ENCODE results near the gene PLEKHA8.
"Not testable (repeated sequence)": the region's sequence is repeated elsewhere in the genome, so short reads cannot be mapped to it uniquely, and the experiment has no call there.

PLEKHA8 gene

DNA sequence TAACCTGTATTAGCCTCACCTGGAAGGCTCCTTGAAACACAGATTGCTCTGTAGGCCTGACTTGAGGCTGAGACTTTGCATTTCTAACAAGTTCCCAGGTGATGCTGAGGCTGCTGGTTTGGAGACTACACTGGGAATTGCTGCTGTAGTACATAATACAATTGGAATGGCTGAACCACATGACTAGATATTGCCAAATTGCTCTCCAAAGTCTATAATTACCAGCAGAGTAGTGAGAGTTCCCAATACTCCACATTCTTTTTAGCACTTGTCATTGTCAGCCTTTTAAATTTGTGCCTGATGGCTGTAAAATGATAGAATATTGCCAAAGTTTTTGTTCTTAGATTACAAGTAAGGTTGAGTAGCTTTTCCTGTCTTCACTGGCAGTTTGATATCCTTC is 39.9 kb downstream of the PLEKHA8 start:
- DNase-seq, result peak; percentile 32

GRCh38 chr7:30069096-30069867 is 41.1 kb downstream of the PLEKHA8 start:
- peak; percentile 21 for DNase-seq

- DNase-seq, result peak; percentile 50
Observed at GRCh38 chr7:30070052-30070451, 41.8 kb downstream of the PLEKHA8 start.

DNA sequence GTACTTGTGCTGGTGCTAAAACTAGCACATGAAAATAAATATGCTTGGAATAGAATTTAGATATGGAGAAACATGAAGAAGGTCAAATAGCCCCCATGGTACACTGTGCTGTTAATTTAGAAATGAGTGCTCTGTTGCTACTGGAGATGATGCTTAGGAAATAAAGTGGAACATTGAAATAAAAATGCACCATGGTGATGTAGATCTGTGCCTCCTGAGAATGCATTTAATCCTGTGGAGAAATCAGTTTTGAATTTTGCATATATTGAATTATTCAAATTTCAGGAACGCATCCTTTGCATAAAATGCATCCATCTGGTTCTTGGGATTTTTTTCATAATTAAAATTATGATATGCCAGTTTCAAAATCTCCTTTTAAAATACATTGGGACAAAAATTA is 44.5 kb downstream of the PLEKHA8 start:
- DNase-seq, result no peak

DNA sequence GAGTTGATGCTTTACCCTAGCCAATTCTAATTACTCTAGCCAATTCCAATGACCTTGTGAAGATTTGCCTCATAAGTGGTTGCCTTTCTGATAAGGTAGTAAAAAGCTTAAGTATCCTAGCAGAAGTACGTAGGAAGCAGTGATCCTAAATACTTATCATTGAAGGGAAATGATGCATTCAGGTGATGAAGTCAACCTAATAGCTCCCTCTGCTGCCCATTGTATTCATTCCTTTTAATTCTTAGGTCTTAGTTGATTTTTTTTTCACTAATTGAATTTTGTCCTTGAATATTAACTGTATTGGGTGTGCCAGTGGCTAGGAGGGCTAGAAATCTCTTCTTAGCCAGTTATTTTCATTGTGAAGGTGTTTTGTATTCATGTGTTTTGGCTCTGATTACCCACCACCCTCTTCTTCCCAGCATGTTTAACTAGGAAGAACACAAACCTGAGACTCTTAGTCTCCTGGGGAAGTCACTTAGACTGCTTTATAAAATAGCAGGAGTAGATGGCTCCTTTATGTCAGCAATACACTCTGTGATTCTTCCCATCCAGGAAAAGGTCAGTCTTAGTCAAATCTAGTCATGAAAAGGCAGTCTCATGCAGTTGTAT is 46.3 kb downstream of the PLEKHA8 start:
- DNase-seq, result peak; percentile 79

DNA sequence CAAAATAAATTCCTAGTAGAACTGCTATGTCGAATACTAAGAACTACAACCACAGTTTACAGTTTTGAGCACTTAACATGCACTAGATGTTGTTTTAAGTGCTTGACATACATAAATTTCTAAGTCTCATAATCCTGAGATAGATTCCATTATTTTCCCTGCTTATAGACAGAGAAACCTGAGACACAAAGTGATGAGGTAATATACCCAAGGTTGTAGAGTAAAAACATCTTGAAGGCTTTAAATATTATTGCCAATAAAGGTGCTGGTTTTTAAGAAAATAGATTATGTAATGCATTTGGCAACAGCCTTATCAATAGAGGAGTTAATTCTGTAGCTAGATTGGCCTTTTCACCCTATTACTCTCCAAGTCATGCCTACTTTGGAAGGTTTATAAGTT is 48.2 kb downstream of the PLEKHA8 start:
- DNase-seq, result no peak

DNA sequence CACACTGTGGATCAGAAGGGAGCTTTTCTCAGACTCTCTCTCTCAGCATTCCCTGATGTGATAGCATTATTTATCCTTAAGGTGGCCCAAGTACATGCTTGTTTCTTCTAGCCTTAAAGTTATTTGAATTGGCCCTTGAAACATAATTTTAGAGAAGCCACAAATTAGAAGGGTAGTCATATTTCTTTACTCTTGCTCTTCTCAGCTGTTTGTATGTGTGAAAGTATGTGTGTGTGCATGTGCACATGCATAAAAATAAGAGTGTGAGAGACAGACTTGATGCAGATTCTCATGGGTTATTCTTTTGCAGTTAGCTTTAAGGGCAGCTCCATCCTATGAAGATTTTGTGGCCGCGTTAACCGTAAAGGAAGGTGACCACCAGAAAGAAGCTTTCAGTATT is 50.1 kb downstream of the PLEKHA8 start:
- DNase-seq, result no peak

DNA sequence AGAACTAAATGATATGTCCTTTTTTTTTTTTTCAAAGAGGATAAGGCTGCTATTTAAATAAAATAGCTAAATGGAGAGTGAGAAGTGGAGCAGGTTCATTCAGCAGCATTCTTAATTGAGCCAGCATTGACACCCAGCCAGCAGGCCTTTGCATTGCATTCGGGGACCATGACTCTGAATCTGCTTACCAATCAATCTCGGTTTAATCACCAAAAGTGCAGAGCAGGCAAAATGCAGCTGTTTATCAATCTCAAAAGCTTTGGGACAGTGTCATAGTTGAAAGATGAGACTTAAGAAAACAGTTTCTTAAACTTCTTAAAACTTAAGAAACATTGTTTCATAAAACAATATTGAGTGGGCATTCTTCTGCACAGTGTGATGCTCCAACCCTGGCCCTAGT is 51.7 kb downstream of the PLEKHA8 start:
- DNase-seq, result no peak

- DNase-seq, result no peak
Observed at GRCh38 chr7:30080818-30081217, 52.6 kb downstream of the PLEKHA8 start.

DNA sequence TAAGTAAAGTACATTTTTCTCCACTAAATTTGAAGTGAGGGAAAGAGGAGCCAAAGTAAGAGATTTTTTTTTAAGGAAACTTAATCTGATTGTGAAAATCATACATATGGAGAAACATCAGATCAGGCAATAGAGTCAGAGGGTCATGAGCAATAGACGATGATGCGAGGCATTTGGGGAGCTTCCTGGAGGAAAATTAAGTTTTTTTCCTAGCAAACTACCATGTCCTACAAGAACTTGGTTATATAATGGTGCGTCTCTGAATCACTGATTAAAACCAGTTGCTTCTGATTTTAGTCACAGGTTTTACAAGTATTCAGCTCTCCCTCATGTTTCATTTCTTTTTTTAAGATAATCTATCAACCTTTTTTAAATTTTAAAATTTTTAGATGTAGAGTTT is 54.5 kb downstream of the PLEKHA8 start:
- DNase-seq, result no peak

DNA sequence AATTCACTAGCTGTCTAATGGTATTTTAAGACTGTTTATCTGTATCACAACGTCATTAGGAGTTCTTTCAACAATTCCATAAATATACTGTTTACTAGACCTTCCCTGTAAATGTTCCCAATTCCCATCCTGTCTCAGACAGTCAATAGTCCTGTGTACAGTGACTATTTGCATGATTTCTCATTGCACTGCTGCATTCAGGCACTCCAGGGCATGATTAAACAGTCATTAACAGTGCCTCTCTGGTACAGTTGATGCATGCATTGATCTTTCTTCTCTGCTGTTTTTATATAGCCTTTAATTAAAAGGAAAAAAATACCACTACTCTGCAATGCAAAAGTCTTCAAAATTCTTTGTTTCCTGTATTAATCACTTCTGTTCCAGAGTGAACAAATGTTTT is 55.1 kb downstream of the PLEKHA8 start:
- DNase-seq, result peak; percentile 31

DNA sequence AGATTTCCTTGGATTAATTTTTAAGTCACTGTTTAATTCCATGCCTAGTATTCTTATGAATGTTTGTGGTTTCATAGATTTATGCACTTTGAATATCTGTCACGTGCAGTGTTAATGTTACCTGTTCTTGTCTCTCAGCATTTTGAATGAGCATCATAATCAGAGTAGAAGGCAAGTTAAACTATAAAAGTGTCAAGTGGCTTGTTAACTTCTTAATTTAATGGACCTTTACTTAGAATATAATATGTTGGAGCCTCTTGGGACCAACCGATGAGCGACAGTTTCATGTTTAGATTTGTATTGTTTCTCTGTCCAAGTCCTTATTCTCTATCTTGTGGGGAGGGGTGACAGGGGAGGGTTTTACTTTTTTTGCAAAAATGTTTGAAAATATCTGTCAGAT is 56.0 kb downstream of the PLEKHA8 start:
- no peak for DNase-seq

GRCh38 chr7:30086529-30086928 is 58.3 kb downstream of the PLEKHA8 start:
- no peak for DNase-seq

GRCh38 chr7:30087371-30087770 is 59.2 kb downstream of the PLEKHA8 start:
- no peak for DNase-seq

DNA sequence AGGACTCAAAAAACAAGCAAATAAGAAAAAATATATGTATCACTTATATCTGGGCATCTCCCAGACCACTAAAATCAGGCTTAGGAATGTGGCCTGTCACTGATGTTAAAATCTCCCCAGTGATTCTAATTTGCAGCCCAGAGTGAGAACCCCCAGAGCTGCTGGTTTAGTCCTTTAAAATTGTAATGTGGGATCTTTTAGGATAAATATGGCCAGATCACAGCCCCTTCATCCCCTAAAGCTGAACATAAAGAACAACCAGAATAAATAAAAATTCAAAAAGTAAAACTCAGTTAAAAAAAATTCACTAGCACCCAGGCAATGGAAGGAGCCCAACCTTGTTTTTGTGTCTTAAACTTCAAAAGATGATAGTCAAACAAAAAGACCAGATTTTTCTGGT is 60.1 kb downstream of the PLEKHA8 start:
- no peak for DNase-seq

DNA sequence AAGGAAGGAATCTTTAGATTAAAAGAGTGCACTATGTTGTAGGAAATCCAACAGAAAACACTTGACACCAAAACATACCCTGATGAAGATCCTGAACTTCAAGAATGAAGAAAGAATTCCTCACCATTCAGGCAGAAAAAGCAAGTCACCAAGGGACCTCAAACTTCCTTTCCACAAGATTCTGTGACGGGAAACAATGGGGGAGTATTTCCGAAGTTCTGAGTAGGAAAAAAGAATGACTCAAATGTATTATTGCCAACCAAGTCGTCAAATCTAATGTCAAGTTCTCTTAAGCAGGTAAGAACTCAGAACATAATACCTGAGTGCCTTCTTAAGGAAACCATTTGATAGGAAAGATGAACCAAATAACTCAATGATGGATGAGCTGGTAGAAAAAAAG is 61.9 kb downstream of the PLEKHA8 start:
- no peak for DNase-seq

DNA sequence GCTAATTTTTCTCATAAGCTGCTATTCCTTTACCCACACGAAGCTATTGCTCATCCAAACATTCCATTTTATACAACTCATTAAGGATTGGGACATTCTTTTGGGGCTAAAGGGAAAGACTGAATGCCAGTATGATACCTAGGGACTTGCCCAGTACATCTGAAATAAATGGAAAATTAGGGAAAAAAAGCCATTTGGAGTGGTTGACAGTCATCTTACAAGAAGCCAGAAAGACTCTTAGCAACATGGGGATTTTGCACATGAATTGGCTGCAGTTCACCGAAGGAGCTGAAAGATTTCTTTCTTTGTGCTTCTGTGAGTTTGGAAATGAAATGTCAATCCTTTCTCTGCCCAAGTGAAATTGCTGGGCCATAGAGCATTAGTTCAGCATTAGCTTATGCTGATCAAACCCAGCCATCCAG is 63.3 kb downstream of the PLEKHA8 start:
- no peak for DNase-seq

DNA sequence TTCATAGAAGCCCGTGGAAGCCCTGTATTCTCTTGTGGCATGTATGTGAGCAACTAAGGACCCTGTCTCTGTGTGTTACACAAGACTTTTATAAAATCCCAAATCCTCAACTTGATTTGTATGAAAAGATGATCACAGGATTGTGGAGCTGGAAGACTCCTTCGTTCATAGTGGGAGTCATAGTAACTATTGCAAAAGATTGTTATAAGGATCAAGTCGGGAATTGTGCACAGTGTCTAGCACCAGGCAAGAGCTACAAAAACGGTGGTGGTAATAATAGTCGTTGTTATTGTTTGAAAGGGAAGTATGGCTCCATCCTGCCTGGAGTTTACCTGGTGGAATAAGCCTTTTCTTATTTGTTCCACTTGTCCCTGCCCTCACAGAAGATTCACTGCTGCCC is 63.8 kb downstream of the PLEKHA8 start:
- no peak for DNase-seq

- no peak for DNase-seq
Observed at GRCh38 chr7:30093420-30093952, 65.3 kb downstream of the PLEKHA8 start.

- DNase-seq, result not testable (repeated sequence)
Observed at GRCh38 chr7:30098599-30098998, 70.4 kb downstream of the PLEKHA8 start.

- DNase-seq, result no peak
Observed at GRCh38 chr7:30102281-30102680, 74.1 kb downstream of the PLEKHA8 start.

DNA sequence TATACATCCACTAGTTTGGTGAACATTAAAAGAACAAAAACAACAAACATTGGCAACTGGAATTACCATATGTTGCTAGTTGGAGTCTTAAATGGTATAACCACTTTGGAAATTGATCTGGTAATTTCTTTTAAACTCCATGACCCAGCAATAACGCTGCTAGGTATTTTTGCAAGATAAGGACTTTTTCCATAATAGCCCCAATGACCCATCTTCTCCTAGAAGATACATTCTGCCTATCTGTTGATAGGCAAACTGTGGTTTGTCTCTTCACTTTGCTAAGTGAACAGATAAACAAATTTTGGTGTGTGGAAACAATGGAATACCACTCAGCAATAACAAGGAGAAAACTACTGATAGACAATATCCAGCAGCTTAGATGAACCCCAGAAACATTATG is 75.9 kb downstream of the PLEKHA8 start:
- no peak for DNase-seq

- DNase-seq, result no peak
Observed at GRCh38 chr7:30112103-30112713, 84.0 kb downstream of the PLEKHA8 start.

DNA sequence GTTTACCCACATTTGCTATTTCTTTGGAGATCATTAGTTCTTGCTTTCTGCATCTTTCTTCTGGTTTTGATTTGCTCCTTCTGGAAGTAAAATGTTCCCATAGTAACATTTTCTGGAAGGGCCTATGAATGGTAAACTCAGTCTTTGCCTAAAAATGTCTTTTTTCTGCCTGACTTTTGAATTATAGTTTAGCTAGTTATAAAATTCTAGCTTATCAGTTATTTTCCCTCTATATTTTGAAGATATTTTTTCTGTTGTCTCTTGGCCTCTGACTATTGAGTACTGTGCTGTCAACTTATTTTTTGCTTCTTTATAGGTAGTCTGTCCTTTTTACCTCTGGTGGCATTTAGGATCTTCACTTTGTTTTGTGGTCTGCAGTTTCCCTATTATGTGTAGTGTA is 84.9 kb downstream of the PLEKHA8 start:
- no peak for DNase-seq
